Measurements from ENCODE around the gene PCK2.

PCK2 gene

GRCh38 chr14:24147761-24148428 is 53.8 kb downstream of the PCK2 start:
- Histone ChIP-seq H3K9me2 (replicated peaks; ENCODE audit: low read depth, low read length) (no peaks in the 10 kb centered on the region), H4K20me1 (ENCODE audit: insufficient read depth, low read length, poor library complexity, severe bottlenecking) (peaks cover 29% of the 10 kb centered on the region), H3K9ac (ENCODE audit: low read depth, low read length, poor library complexity, severe bottlenecking) (peak overlapping the region; percentile 95), H3K36me3 (ENCODE audit: insufficient read depth, low read length) (peaks cover 27% of the 10 kb centered on the region; the same call in 1 of the 2 replicates), H3K27me3 (ENCODE audit: insufficient read depth, low read length, poor library complexity, severe bottlenecking) (no peaks in the 10 kb centered on the region), H3K4me3 (ENCODE audit: low read length, poor library complexity, severe bottlenecking) (peak overlapping the region; percentile 100), H3K4me1 (ENCODE audit: insufficient read depth, low read length, poor library complexity, severe bottlenecking) (peaks cover 30% of the 10 kb centered on the region), H3K9me3 (ENCODE audit: insufficient read depth, low read depth, low read length) (no peaks in the 10 kb centered on the region), H3K79me2 (ENCODE audit: insufficient read depth, low read length) (peaks cover 70% of the 10 kb centered on the region), H3F3A (ENCODE audit: low read depth) (0 out of 2 replicates have a peak, but pooled peaks cover 2% of the 10 kb centered on the region), H2AFZ (ENCODE audit: low read length) (no peak overlapping the region), H3K4me2 (ENCODE audit: low read depth, low read length, poor library complexity, severe bottlenecking) (peak overlapping the region; percentile 100)
- TF ChIP-seq CTCF (conservative IDR thresholded peaks at IDR 0.05; ENCODE audit: low read length) (no peak), EZH2phosphoT487 (IDR thresholded peaks at IDR 0.05; ENCODE audit: borderline replicate concordance) (no peak)

DNA sequence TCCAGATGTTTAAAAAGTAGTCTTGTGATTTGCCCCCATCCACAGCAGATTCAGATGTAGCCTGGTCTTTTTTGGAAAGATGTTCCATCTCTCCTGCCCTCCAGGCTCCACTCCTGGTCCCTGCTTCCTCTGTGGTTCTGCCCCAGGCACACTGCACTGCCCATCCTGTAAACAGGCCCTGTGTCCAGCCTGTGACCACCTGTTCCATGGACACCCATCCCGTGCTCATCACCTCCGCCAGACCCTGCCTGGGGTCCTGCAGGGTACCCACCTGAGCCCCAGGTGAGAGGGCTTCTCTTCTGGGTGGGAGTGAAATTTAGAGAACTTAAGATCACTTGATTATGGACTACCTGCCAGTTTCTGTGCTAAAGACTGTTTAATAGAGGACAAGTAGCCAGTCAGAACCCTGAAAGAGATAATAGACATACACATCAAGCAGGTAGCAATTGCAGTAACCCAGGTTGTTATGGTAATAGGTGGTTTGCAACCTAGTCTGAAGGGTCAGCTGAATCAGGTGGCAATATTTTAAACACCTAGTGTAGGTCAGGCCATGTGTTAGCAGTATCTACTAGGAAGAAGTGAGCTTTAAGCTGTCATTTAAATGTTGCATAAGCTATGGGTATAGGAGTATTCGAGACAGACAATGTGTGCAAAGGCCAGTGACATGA is 55.3 kb downstream of the PCK2 start:
- peaks cover 27% of the 10 kb centered on the region; the same call in 1 of the 2 replicates for H3K36me3 ChIP-seq (ENCODE audit: insufficient read depth, low read length)
- TF ChIP-seq CTCF (conservative IDR thresholded peaks at IDR 0.05; ENCODE audit: low read length) (no peak), EZH2phosphoT487 (IDR thresholded peaks at IDR 0.05; ENCODE audit: borderline replicate concordance) (no peak)
- H3K27me3 ChIP-seq (ENCODE audit: insufficient read depth, low read length, poor library complexity, severe bottlenecking) = no peaks in the 10 kb centered on the region
- peaks cover 59% of the 10 kb centered on the region for H3K79me2 ChIP-seq (ENCODE audit: insufficient read depth, low read length)
- no peaks in the 10 kb centered on the region for H3K9me3 ChIP-seq (ENCODE audit: insufficient read depth, low read depth, low read length)
- H3K4me3 ChIP-seq (ENCODE audit: low read length, poor library complexity, severe bottlenecking) = no peak overlapping the region
- H3K4me2 ChIP-seq (ENCODE audit: low read depth, low read length, poor library complexity, severe bottlenecking) = peak overlapping the region; percentile 19
- peaks cover 30% of the 10 kb centered on the region for H3K4me1 ChIP-seq (ENCODE audit: insufficient read depth, low read length, poor library complexity, severe bottlenecking)
- no peaks in the 10 kb centered on the region for H3K9me2 ChIP-seq (replicated peaks; ENCODE audit: low read depth, low read length)
- no peak overlapping the region for H2AFZ ChIP-seq (ENCODE audit: low read length)
- peaks cover 29% of the 10 kb centered on the region for H4K20me1 ChIP-seq (ENCODE audit: insufficient read depth, low read length, poor library complexity, severe bottlenecking)
- no peak overlapping the region for H3K9ac ChIP-seq (ENCODE audit: low read depth, low read length, poor library complexity, severe bottlenecking)
- 0 out of 2 replicates have a peak, but pooled peaks cover 2% of the 10 kb centered on the region for H3F3A ChIP-seq (ENCODE audit: low read depth)

GRCh38 chr14:24150061-24150460 is 56.0 kb downstream of the PCK2 start:
- H3K79me2 ChIP-seq (ENCODE audit: insufficient read depth, low read length) = peaks cover 53% of the 10 kb centered on the region
- no peak overlapping the region for H3K4me3 ChIP-seq (ENCODE audit: low read length, poor library complexity, severe bottlenecking)
- H3K9ac ChIP-seq (ENCODE audit: low read depth, low read length, poor library complexity, severe bottlenecking) = no peak overlapping the region
- H3F3A ChIP-seq (ENCODE audit: low read depth) = 0 out of 2 replicates have a peak, but pooled peaks cover 2% of the 10 kb centered on the region
- H3K4me1 ChIP-seq (ENCODE audit: insufficient read depth, low read length, poor library complexity, severe bottlenecking) = peaks cover 25% of the 10 kb centered on the region
- H3K36me3 ChIP-seq (ENCODE audit: insufficient read depth, low read length) = peaks cover 33% of the 10 kb centered on the region; the same call in 1 of the 2 replicates
- TF ChIP-seq EZH2phosphoT487 (IDR thresholded peaks at IDR 0.05; ENCODE audit: borderline replicate concordance) = no peak
- TF ChIP-seq CTCF (conservative IDR thresholded peaks at IDR 0.05; ENCODE audit: low read length) = no peak
- no peaks in the 10 kb centered on the region for H3K9me2 ChIP-seq (replicated peaks; ENCODE audit: low read depth, low read length)
- no peaks in the 10 kb centered on the region for H3K27me3 ChIP-seq (ENCODE audit: insufficient read depth, low read length, poor library complexity, severe bottlenecking)
- no peak overlapping the region for H2AFZ ChIP-seq (ENCODE audit: low read length)
- no peaks in the 10 kb centered on the region for H3K9me3 ChIP-seq (ENCODE audit: insufficient read depth, low read depth, low read length)
- H4K20me1 ChIP-seq (ENCODE audit: insufficient read depth, low read length, poor library complexity, severe bottlenecking) = peaks cover 29% of the 10 kb centered on the region
- no peak overlapping the region for H3K4me2 ChIP-seq (ENCODE audit: low read depth, low read length, poor library complexity, severe bottlenecking)

Data from Loucy (cell line).